GM12878 (cell line): ENCODE results near the gene PCDHGC4. TPM values are rescaled to one million over a fixed set of nuclear protein-coding genes. Genes with fewer than 3 reads are reported as not detected.

Experiments
- ATAC-seq: fragments of 200-7000 bp; cut with Tn5 transposase; 3 replicates; pipeline ENCODE4 v1.9.1; 2020; ENCODE audit warnings: mild to moderate bottlenecking, moderate library complexity
- BruUV-seq: library from RNA; stranded (reverse); fragments of 400-500 nt; replicated peaks from 2 replicates; lab custom pipeline; 2021; lab: Mats Ljungman, UMichigan
- CTCF ChIA-PET: fragments of 300-600 bp; sonication (Branson Sonifier 250); formaldehyde crosslinking; extraction: SDS; loops from one replicate; lab custom pipeline; 2021; ENCODE audit warnings: inconsistent platforms; lab: Yijun Ruan, JAX
- POLR2A ChIA-PET: fragments of 350-600 bp; formaldehyde crosslinking; extraction: SDS; loops from one replicate; lab custom pipeline; 2021; ENCODE audit warnings: inconsistent platforms; lab: Charles Lee
- RAD21 ChIA-PET: fragments of 300-600 bp; sonication (Branson Sonifier 250); formaldehyde crosslinking; loops from one replicate; lab custom pipeline; 2023; ENCODE audit warnings: antibody characterized with exemption; ENCODE audit not compliant: unreplicated experiment; lab: Charles Lee
- SMC1A ChIA-PET: fragments of 300-600 bp; sonication (Branson Sonifier 250); formaldehyde crosslinking; loops from one replicate; lab custom pipeline; 2023; ENCODE audit not compliant: unreplicated experiment, uncharacterized antibody; lab: Charles Lee
- DNase-seq: peaks from one replicate; pipeline ENCODE4 v3.0.0-alpha.2; 2011; ENCODE audit warnings: low read depth, low spot score
- FAIRE-seq: peaks from 3 replicates; lab custom pipeline; 2011; peaks lifted over from hg19 to GRCh38; lab: Jason Lieb, UNC
- H2AFZ ChIP-seq: 2 replicates; pipeline ENCODE4 v1.6.0; 2011; ENCODE audit warnings: low read depth, low read length, control low read depth; ENCODE audit not compliant: control insufficient read depth
- H3K27ac ChIP-seq: 2 replicates; pipeline ENCODE4 v1.5.1; 2011; ENCODE audit warnings: control low read depth; ENCODE audit not compliant: control insufficient read depth, insufficient read depth
- H3K27me3 ChIP-seq, 2 experiments: replicated peaks in 1 of 2; 2 replicates each; pipeline versions ENCODE4 v1.6.0 to v1.6.1; 2011; ENCODE audit warnings: low read length in 1 of 2; ENCODE audit not compliant: control insufficient read depth in 2 of 2, insufficient read depth in 2 of 2
- H3K36me3 ChIP-seq, 2 experiments: 2 replicates each; pipeline ENCODE4 v1.5.1; 2011; ENCODE audit warnings: low read length in 1 of 2; ENCODE audit not compliant: control insufficient read depth in 2 of 2, insufficient read depth in 2 of 2
- H3K4me1 ChIP-seq: 2 replicates; pipeline ENCODE4 v1.6.1; 2011; ENCODE audit warnings: mild to moderate bottlenecking, low read length, moderate library complexity, mixed read lengths; ENCODE audit not compliant: control insufficient read depth, insufficient read depth
- H3K4me2 ChIP-seq: 2 replicates; pipeline ENCODE4 v1.6.0; 2011; ENCODE audit warnings: control low read depth; ENCODE audit not compliant: control insufficient read depth, insufficient read depth
- H3K4me3 ChIP-seq: fragments of 200-600 bp; sonication (generic); 2 replicates; pipeline ENCODE4 v1.5.1; 2016
- H3K79me2 ChIP-seq: 2 replicates; pipeline ENCODE4 v1.6.0; 2011; ENCODE audit warnings: low read length; ENCODE audit not compliant: control insufficient read depth, insufficient read depth
- H3K9ac ChIP-seq: 2 replicates; pipeline ENCODE4 v1.8.0; 2011; ENCODE audit warnings: low read length, control low read depth, mixed read lengths; ENCODE audit not compliant: control insufficient read depth, insufficient read depth
- H3K9me3 ChIP-seq: replicated peaks from 3 replicates; pipeline ENCODE4 v1.5.1; 2011; ENCODE audit warnings: mild to moderate bottlenecking, low read length; ENCODE audit not compliant: control insufficient read depth, insufficient read depth
- H4K20me1 ChIP-seq: 2 replicates; pipeline ENCODE4 v1.6.0; 2011; ENCODE audit not compliant: control insufficient read depth, insufficient read depth
- CUX1 ChIP-seq: IDR thresholded peaks from 2 replicates; pipeline ENCODE4 v1.6.1; 2012; ENCODE audit warnings: improper control_type of control experiment, low read depth, low read length; ENCODE audit not compliant: insufficient replicate concordance
- DPF2 ChIP-seq: fragments of 450-650 bp; IDR thresholded peaks from 2 replicates; pipeline ENCODE4 v1.6.1; 2017; ENCODE audit warnings: mild to moderate bottlenecking
- ESRRA ChIP-seq: IDR thresholded peaks from 2 replicates; pipeline ENCODE4 v1.6.1; 2012; ENCODE audit warnings: mild to moderate bottlenecking, low read length, improper control_type of control experiment
- IKZF1 ChIP-seq: fragments of 450-650 bp; conservative IDR thresholded peaks from 2 replicates; pipeline ENCODE4 v1.6.1; 2017; ENCODE audit warnings: antibody characterized with exemption, mild to moderate bottlenecking
- IRF4 ChIP-seq: IDR thresholded peaks from 2 replicates; pipeline ENCODE4 v1.6.1; 2011; ENCODE audit warnings: low read depth, low read length
- MEF2B ChIP-seq: fragments of 450-650 bp; IDR thresholded peaks from 2 replicates; pipeline ENCODE4 v1.6.1; 2018; ENCODE audit warnings: mild to moderate bottlenecking, moderate library complexity; ENCODE audit not compliant: partially characterized antibody, poor library complexity, severe bottlenecking
- NR2F1 ChIP-seq: fragments of 450-650 bp; conservative IDR thresholded peaks from 2 replicates; pipeline ENCODE4 v1.6.1; 2017; ENCODE audit warnings: mild to moderate bottlenecking
- SIN3A ChIP-seq: IDR thresholded peaks from 2 replicates; pipeline ENCODE4 v1.6.1; 2012; ENCODE audit warnings: low read depth, low read length, improper control_type of control experiment
- ZNF274 ChIP-seq: IDR thresholded peaks from one replicate; pipeline ENCODE4 v1.8.0; 2011; ENCODE audit not compliant: insufficient read length, insufficient read depth
- ZNF384 ChIP-seq: IDR thresholded peaks from 2 replicates; pipeline ENCODE4 v1.6.1; 2012; ENCODE audit warnings: low read depth, mild to moderate bottlenecking, low read length, improper control_type of control experiment, borderline replicate concordance
- WGBS: methylation state at CpG from one replicate; pipeline ENCODE4 v1.1.6; 2016; ENCODE audit warnings: low lambda C conversion rate; ENCODE audit not compliant: insufficient replicate concordance, insufficient coverage; ENCODE audit errors: missing lambda C conversion rate; 5-methylcytosine and 5-hydroxymethylcytosine counted together
- in situ Hi-C: fragments of 300-500 bp; cut with MboI; formaldehyde crosslinking; loops from 9 replicates; pipeline ENCODE4 v1.14.3; 2018; ENCODE audit warnings: mixed read lengths
- intact Hi-C: fragments of 100-400 bp; cut with micrococcal nuclease; formaldehyde crosslinking; loops from one replicate; pipeline ENCODE4 v1.14.2; 2022; ENCODE audit not compliant: unreplicated experiment
- polyA plus RNA-seq, 11 experiments: library from polyadenylated mRNA; depleted of rRNA in 4 of 11; unstranded in 6 of 11; stranded (reverse) in 5 of 11; fragments of >200 nt; fragmentation: Nextera tagmentation in 4 of 11; fragmentation: Illumina TruSeq in 1 of 11; extraction: Ambion mirVana in 4 of 11; extraction: Trizol in 1 of 11; gene quantifications; 1 replicate in 1 of 11; 2 replicates in 10 of 11; pipeline versions ENCODE4 v1.2.1 to v1.2.3, GENCODE V29; 2011 to 2016; ENCODE audit warnings: inconsistent platforms in 2 of 11, missing spikeins in 2 of 11, low read depth in 1 of 11
- total RNA-seq, 4 experiments: library from RNA; depleted of rRNA in 3 of 4; stranded (reverse); fragments of >200 nt in 3 of 4; fragmentation: Illumina TruSeq in 1 of 4; extraction: Trizol in 1 of 4; gene quantifications; 2 replicates each; pipeline versions ENCODE4 v1.2.1 to v1.2.3, GENCODE V29; 2013 to 2021
- TF ChIP-seq, protein P1 (sequence below): fragments of 450-650 bp; IDR thresholded peaks from 2 replicates; pipeline ENCODE4 v1.6.1; 2018; ENCODE audit warnings: mild to moderate bottlenecking, low read depth, moderate library complexity; ENCODE audit not compliant: partially characterized antibody
- TF ChIP-seq, protein P2 (sequence below): fragments of 150-350 bp; IDR thresholded peaks from 2 replicates; pipeline ENCODE4 v1.6.1; 2016; ENCODE audit warnings: low read depth, low read length

Gene PCDHGC4
- total and polyA plus RNA-seq, 10 of the 15 experiments (the other 5 are each of a cell fraction or from before 2014, with no cell fraction given), result 0.04 to 1.2 (median 0.52) TPM

- ChIA-PET POLR2A (interaction anchor here (1.2 kb wide), 2 partner anchors 9 to 13 kb away, joined by 3 to 4 read pairs; partner anchors contain the start of gene PCDHGC5), CTCF (interaction anchor here (0.6 to 4.4 kb wide), 5 partner anchors 9 to 1365 kb away, joined by 3 to 24 read pairs (median 8); partner anchors contain the start of gene PCDHGC3), SMC1A (interaction anchor here (0.7 to 1.6 kb wide), 3 partner anchors 13 to 22 kb away, joined by 3 to 4 read pairs (median 4); no protein-coding TSS in a partner anchor), RAD21 (interaction anchor here (1.2 kb wide), 1 partner anchor 16 kb away, joined by 4 read pairs; no protein-coding TSS in a partner anchor)
- Histone ChIP-seq H3K79me2 (no peaks in the 10 kb centered on the region), H3K9ac (no peak overlapping the region), H3K4me2 (no peak overlapping the region), H3K36me3 (peaks cover 0 to 4% of the 10 kb centered on the region in 2 experiments; a peak in 1 of 4 replicates), H3K27ac (no peak overlapping the region), H3K4me3 (no peak overlapping the region), H3K9me3 (no peaks in the 10 kb centered on the region), H2AFZ (no peak overlapping the region), H3K4me1 (peaks cover 21% of the 10 kb centered on the region), H4K20me1 (no peaks in the 10 kb centered on the region), H3K27me3 (no peaks in the 10 kb centered on the region)
- ATAC-seq, result no peak
- 98% methylated on average over 7 of the region's 7 CpGs for WGBS
- BruUV-seq, result no TSS peak
- no peak for FAIRE-seq
- DNase-seq, result no peak
- intact Hi-C loops, result no loop called here
- in situ Hi-C loops, result no loop called here
- TF ChIP-seq, protein P1, sequence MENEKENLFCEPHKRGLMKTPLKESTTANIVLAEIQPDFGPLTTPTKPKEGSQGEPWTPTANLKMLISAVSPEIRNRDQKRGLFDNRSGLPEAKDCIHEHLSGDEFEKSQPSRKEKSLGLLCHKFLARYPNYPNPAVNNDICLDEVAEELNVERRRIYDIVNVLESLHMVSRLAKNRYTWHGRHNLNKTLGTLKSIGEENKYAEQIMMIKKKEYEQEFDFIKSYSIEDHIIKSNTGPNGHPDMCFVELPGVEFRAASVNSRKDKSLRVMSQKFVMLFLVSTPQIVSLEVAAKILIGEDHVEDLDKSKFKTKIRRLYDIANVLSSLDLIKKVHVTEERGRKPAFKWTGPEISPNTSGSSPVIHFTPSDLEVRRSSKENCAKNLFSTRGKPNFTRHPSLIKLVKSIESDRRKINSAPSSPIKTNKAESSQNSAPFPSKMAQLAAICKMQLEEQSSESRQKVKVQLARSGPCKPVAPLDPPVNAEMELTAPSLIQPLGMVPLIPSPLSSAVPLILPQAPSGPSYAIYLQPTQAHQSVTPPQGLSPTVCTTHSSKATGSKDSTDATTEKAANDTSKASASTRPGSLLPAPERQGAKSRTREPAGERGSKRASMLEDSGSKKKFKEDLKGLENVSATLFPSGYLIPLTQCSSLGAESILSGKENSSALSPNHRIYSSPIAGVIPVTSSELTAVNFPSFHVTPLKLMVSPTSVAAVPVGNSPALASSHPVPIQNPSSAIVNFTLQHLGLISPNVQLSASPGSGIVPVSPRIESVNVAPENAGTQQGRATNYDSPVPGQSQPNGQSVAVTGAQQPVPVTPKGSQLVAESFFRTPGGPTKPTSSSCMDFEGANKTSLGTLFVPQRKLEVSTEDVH, result no peak
- TF ChIP-seq CUX1, result no peak
- no peak for TF ChIP-seq NR2F1
- no peak for TF ChIP-seq ESRRA
- no peak for TF ChIP-seq DPF2
- TF ChIP-seq ZNF384, result no peak
- TF ChIP-seq, protein P2, sequence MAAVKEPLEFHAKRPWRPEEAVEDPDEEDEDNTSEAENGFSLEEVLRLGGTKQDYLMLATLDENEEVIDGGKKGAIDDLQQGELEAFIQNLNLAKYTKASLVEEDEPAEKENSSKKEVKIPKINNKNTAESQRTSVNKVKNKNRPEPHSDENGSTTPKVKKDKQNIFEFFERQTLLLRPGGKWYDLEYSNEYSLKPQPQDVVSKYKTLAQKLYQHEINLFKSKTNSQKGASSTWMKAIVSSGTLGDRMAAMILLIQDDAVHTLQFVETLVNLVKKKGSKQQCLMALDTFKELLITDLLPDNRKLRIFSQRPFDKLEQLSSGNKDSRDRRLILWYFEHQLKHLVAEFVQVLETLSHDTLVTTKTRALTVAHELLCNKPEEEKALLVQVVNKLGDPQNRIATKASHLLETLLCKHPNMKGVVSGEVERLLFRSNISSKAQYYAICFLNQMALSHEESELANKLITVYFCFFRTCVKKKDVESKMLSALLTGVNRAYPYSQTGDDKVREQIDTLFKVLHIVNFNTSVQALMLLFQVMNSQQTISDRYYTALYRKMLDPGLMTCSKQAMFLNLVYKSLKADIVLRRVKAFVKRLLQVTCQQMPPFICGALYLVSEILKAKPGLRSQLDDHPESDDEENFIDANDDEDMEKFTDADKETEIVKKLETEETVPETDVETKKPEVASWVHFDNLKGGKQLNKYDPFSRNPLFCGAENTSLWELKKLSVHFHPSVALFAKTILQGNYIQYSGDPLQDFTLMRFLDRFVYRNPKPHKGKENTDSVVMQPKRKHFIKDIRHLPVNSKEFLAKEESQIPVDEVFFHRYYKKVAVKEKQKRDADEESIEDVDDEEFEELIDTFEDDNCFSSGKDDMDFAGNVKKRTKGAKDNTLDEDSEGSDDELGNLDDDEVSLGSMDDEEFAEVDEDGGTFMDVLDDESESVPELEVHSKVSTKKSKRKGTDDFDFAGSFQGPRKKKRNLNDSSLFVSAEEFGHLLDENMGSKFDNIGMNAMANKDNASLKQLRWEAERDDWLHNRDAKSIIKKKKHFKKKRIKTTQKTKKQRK, result no peak
- no peak for TF ChIP-seq MEF2B
- no peak for TF ChIP-seq ZNF274
- no peak for TF ChIP-seq IKZF1
- TF ChIP-seq IRF4, result no peak
- no peak for TF ChIP-seq SIN3A
These were observed 16.9 kb downstream of the PCDHGC4 start for GRCh38 chr5:141501761-141502160.
